ENCODE data around the gene SH3YL1.
A peak's percentile ranks its signal among the peaks of the same experiment; 100 is the strongest.

Gene SH3YL1

GRCh38 chr2:256094-256493 lies 7.7 kb downstream of the SH3YL1 start:
- no peak for DNase-seq

GRCh38 chr2:255195-255594 lies 8.6 kb downstream of the SH3YL1 start:
- DNase-seq = no peak

GRCh38 chr2:254241-254640 lies 9.6 kb downstream of the SH3YL1 start:
- no peak for DNase-seq

- DNase-seq = no peak
Measured at GRCh38 chr2:253202-253638, 10.6 kb downstream of the SH3YL1 start.

- DNase-seq = no peak
Measured at GRCh38 chr2:252001-252602, 11.7 kb downstream of the SH3YL1 start.

GRCh38 chr2:249538-250042 lies 14.2 kb downstream of the SH3YL1 start:
- DNase-seq = no peak

GRCh38 chr2:248724-249123 lies 15.1 kb downstream of the SH3YL1 start:
- DNase-seq = no peak

GRCh38 chr2:246489-247144 lies 17.2 kb downstream of the SH3YL1 start:
- DNase-seq = peak; percentile 45

- DNase-seq = no peak
Measured at GRCh38 chr2:244547-244946, 19.3 kb downstream of the SH3YL1 start.

GRCh38 chr2:238869-239268 lies 25.0 kb downstream of the SH3YL1 start:
- no peak for DNase-seq

GRCh38 chr2:238431-238830 lies 25.4 kb downstream of the SH3YL1 start:
- DNase-seq = no peak

- DNase-seq = no peak
Measured at GRCh38 chr2:237878-238277, 26.0 kb downstream of the SH3YL1 start.

GRCh38 chr2:236993-237539 lies 26.8 kb downstream of the SH3YL1 start:
- no peak for DNase-seq

- DNase-seq = no peak
Measured at GRCh38 chr2:234421-234820, 29.4 kb downstream of the SH3YL1 start.

- DNase-seq = no peak
Measured at GRCh38 chr2:233030-233429, 30.8 kb downstream of the SH3YL1 start.

- DNase-seq = no peak
Measured at GRCh38 chr2:231521-232185, 32.2 kb downstream of the SH3YL1 start.

GRCh38 chr2:228518-229278 lies 35.1 kb downstream of the SH3YL1 start:
- no peak for DNase-seq

- no peak for DNase-seq
Measured at GRCh38 chr2:228115-228514, 35.7 kb downstream of the SH3YL1 start.

GRCh38 chr2:223971-224760 lies 39.7 kb downstream of the SH3YL1 start:
- no peak for DNase-seq

- DNase-seq = no peak
Measured at GRCh38 chr2:223451-223850, 40.4 kb downstream of the SH3YL1 start.

- DNase-seq = no peak
Measured at GRCh38 chr2:216068-216467, 47.8 kb downstream of the SH3YL1 start.
